ENCODE results near the gene TMEM239. TPM values are rescaled to one million over a fixed set of nuclear protein-coding genes. Genes with fewer than 3 reads are reported as not detected.

TMEM239 gene
- total RNA-seq, 2 donors from 2014 or later = not detected

DNA sequence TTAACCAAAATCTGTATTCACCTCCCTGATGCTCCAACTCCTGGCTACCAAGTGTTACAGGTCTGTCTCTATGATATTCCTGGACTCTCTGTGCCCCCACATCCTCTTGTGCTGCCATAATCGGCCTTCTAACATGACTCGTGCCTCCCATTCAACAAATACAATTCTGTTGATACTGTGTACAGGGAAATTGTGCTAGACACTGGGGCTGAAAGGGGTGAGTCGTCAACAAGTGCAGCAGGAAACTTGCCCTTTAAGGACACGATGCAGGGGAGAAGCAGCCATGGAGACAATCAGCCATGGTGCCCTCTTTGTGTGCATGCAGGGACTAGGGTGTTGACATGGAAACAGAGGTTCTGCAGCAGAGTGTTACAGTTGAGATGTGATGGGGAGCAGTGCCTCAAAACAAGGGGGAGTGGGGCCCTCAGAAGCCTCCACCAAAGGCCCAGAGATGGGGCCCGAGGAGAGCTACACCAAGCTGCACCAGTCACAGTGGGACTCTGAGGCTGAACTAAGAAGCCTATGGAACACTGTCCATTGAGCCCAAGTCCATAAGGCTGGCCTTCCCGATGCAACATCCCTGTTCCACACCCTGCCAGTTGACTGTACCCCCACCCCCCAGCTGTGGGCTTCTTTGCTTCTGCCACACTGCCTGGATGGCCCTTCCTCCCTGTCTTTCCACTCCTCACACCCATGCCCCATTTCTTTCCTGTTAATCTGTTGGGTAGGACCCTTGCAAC is 21.2 kb downstream of the TMEM239 start:
- no peak overlapping the region for H3K4me3 Mint-ChIP-seq
- no peaks in the 10 kb centered on the region for H3K27me3 Mint-ChIP-seq (ENCODE audit: low read depth)
- DNase-seq (no peak), ATAC-seq (replicated peaks in 1 of 2) (no peak)
- peaks cover 0 to 2% of the 10 kb centered on the region in 2 donors for H3K9me3 Mint-ChIP-seq
- no peak overlapping the region for H3K27ac Mint-ChIP-seq
- H3K4me1 Mint-ChIP-seq (ENCODE audit: low read depth) = peaks cover 18% of the 10 kb centered on the region
- peaks cover 4 to 7% of the 10 kb centered on the region in 2 donors for H3K36me3 Mint-ChIP-seq (ENCODE audit: insufficient read depth in 2 of 2)

DNA sequence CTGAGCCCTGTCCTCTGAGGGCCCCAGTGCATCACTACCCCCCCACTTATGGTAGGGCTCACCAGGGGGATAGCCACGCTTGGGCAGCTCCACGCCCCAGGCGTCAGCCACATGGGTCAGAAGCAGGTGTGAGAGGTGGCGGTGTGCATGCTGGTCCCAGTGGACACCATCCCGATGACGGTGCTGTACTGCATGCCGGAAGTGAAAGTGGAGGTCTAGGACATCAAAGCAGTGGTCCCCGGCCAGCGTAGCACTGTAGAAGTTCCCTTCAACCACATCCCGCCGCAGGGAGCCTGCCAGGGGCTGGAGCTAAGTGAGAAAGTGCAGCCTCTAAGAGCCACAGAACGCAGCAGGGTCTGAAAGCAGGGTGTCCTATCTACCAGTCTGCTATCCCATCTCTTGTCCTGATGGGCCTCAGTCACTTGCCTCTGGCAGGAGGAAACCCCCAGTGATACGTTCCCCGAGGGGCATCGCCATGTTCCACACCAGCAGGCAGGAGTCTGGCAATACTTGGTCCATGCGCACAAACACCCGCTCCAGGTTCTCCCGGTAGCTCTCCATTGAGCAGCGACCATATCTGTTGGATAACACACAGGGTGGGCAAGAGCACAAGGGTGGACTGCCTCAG is 22.1 kb downstream of the TMEM239 start:
- no peak for DNase-seq
- ATAC-seq (replicated peaks in 1 of 2) = no peak
- Mint-ChIP-seq H3K27ac (no peak overlapping the region), H3K4me1 (ENCODE audit: low read depth) (peaks cover 20% of the 10 kb centered on the region), H3K9me3 (peaks cover 0 to 2% of the 10 kb centered on the region in 2 donors), H3K36me3 (ENCODE audit: insufficient read depth in 2 of 2) (peaks cover 4 to 7% of the 10 kb centered on the region in 2 donors), H3K27me3 (ENCODE audit: low read depth) (no peaks in the 10 kb centered on the region), H3K4me3 (peak overlapping the region in 1 of 2 donors; percentile 6)

DNA sequence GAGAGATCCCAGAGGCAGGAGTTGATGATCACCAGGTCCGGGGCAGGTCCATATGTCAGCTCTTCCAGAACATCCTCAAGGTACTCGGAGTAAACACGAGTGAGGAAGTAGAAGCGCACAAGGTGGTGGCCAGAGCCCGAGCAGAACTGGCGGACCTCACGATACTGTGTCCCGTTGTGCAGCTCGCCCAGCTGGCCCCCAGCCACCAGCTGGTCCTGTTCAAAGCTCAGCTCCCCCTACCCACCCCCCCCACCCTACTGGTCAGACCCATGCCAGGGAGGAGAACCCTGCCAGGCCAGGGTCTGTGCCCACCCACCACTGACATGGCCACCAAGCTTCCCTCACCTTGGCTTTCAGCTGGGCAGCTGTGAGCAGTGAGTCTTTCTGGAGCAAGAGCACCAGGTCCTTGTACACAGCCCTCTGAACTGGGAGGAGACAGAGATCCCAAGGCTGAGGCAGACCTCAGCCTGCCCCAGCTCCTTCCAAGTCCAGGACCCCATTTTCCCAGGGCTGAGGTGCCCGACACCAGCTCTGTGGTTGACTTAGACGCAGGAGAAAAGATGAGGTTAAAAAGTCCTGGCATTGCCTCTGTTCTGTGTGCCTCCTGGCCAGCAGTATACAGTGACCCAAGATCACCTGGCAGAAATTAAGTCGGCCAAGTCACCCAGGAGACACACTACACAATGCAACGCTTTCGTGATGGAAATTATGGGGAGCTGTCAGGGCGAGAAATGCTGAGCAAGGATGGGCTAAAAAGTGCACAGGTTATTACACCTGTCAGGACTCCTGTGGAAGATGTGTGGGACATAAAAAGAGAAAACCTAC is 22.9 kb downstream of the TMEM239 start:
- H3K27ac Mint-ChIP-seq = peak overlapping the region; percentile 94

DNA sequence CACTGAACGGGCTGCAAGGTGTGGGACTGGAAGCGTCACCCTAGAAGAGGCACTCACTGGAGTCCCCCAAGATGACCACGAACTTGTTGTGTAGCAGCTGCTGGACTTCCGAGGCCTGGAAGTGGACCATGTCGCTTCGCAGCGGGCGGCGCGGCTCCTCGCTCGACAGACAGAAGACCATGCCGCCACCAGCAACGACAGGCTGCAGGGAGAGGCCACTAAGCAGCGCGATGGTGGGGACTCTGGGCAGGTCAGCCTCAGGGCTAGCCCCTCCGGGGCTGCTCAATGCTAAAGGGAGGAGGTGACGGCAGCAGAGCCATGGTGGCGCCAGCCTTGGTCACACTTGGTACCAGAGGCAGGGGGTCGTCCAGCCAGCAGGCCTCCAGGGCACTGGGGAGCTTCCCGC is 23.6 kb downstream of the TMEM239 start:
- Mint-ChIP-seq H3K4me3 (peak overlapping the region; percentile 83 to 86), H3K36me3 (ENCODE audit: insufficient read depth in 2 of 2) (peaks cover 4 to 7% of the 10 kb centered on the region in 2 donors), H3K9me3 (peaks cover 0 to 2% of the 10 kb centered on the region in 2 donors), H3K27ac (peak overlapping the region; percentile 94), H3K27me3 (ENCODE audit: low read depth) (no peaks in the 10 kb centered on the region), H3K4me1 (ENCODE audit: low read depth) (peaks cover 32% of the 10 kb centered on the region)
- DNase-seq = no peak
- no peak for ATAC-seq (replicated peaks in 1 of 2)

More for the DNA sequence above, 22.9 kb downstream of the TMEM239 start:
- H3K4me1 Mint-ChIP-seq (ENCODE audit: low read depth) = peaks cover 26% of the 10 kb centered on the region
- DNase-seq (no peak), ATAC-seq (replicated peaks in 1 of 2) (no peak)
- H3K27me3 Mint-ChIP-seq (ENCODE audit: low read depth) = no peaks in the 10 kb centered on the region
- peaks cover 4 to 7% of the 10 kb centered on the region in 2 donors for H3K36me3 Mint-ChIP-seq (ENCODE audit: insufficient read depth in 2 of 2)
- H3K9me3 Mint-ChIP-seq = peaks cover 0 to 2% of the 10 kb centered on the region in 2 donors
- H3K4me3 Mint-ChIP-seq = peak overlapping the region; percentile 83 to 86

DNA sequence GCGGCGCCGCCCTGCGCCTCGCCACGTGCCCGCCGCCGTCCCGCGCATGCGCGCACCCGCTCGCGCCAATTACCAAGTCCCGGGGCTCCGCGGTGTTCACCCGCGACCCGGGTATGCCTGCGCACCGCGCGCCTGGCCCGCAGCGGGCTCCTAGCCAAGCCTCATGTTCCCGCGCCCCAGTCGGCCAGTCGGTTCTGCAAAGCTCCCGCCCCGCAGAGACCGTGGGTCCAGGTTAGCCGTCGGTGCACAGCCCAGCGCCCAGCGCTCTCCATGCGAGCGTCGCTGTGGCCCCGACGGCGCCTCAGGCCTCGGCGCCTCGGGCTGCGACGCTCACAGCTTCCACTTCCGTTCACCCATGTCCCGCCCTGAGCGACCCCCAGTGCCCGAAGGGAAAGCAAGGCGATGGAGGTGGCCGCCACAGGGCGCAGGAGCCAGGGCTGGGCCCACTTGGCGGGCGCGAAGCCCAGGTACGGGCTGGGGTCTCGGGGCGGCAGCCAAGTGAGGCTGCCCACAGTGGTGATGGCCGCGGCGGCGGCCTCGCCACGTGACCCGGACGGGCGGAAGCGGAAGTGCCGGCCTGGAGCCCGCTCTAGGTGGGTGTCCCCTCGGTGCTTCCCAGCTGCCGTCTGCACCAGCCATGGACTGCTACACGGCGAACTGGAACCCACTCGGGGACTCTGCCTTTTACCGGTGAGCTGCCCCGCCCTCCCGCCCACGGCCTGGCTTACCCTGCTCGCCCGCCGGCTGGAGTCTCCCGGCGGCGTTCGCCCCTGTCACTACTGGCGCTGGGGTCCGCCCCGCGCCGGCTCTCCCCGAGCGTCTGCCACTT is 24.2 kb downstream of the TMEM239 start, which contains the start of the genes PCED1A and VPS16:
PCED1A (minus strand) TSS at position 518 of the 829 bp plus-strand sequence. CDS start 743 bp downstream, outside the sequence.
VPS16 (plus strand) TSS at position 608 of the 829 bp plus-strand sequence; CDS start at position 638, 30 bp downstream.
- ATAC-seq (replicated peaks in 1 of 2) = peak; percentile 98
- Mint-ChIP-seq H3K4me1 (ENCODE audit: low read depth) (peaks cover 38% of the 10 kb centered on the region), H3K36me3 (ENCODE audit: insufficient read depth in 2 of 2) (peaks cover 4 to 7% of the 10 kb centered on the region in 2 donors), H3K27ac (peak within 1 kb of the TSS; percentile 94), H3K4me3 (peak within 1 kb of the TSS; percentile 86 to 91), H3K9me3 (peaks cover 0 to 2% of the 10 kb centered on the region in 2 donors), H3K27me3 (ENCODE audit: low read depth) (no peaks in the 10 kb centered on the region)
- peak; percentile 91 to 92 for DNase-seq

DNA sequence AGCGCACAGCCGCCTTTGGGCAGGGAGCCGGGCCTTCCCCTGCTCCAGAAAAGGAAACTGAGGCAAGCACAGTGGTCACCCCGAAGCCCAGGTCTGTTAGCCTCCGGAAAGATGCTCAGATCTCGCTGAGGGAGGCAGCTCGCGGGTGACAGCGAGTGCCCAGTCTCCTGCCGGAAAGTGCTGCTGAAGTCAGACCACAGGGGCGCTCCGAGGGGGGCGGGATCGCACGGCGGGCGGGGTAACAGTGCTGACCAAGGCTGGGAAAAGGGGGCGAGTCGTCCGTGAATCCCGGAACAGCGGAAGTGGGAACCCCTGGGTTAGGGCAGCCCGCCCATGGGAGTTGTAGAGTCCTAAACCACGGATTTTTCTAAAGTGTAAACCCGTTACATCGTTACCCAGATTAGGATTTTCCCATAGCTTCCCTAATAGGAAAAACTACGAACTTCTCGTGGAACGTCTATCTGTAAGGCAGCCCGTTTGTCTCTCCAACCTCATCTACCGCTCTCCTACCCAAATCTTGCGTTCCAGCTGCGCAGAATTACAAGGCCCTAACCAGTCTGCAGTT is 24.9 kb downstream of the TMEM239 start:
- Mint-ChIP-seq H3K4me1 (ENCODE audit: low read depth) (peaks cover 45% of the 10 kb centered on the region), H3K4me3 (peak overlapping the region; percentile 86 to 91), H3K27ac (peak overlapping the region; percentile 74), H3K36me3 (ENCODE audit: insufficient read depth in 2 of 2) (peaks cover 4 to 7% of the 10 kb centered on the region in 2 donors), H3K9me3 (peaks cover 0 to 2% of the 10 kb centered on the region in 2 donors), H3K27me3 (ENCODE audit: low read depth) (no peaks in the 10 kb centered on the region)
- DNase-seq = peak; percentile 57 to 62
- ATAC-seq (replicated peaks in 1 of 2) = peak; percentile 37 to 56

DNA sequence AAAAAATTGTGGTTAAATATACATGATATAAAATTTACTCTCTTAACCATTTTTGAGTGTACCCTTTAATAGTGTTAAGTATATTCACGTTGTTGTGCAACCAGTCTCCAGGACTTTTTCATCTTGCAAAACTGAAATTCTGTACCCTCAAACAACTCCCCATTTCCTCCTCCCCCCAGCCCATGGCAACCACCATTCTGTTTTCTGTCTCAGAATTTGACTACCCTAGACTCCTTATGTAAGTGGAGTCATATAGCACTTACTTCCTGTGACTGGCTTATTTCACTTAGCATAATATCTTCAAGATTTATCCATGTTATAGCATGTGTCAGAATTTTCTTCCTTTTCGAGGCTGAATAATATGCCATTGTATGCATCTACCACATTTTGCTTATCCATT is 29.4 kb downstream of the TMEM239 start:
- no peak for DNase-seq
- H3K9me3 Mint-ChIP-seq = no peaks in the 10 kb centered on the region
- peaks cover 0 to 1% of the 10 kb centered on the region in 2 donors for H3K36me3 Mint-ChIP-seq (ENCODE audit: insufficient read depth in 2 of 2)
- no peak overlapping the region for H3K27ac Mint-ChIP-seq
- ATAC-seq (replicated peaks in 1 of 2) = peak; percentile 38 to 50
- no peaks in the 10 kb centered on the region for H3K27me3 Mint-ChIP-seq (ENCODE audit: low read depth)
- H3K4me1 Mint-ChIP-seq (ENCODE audit: low read depth) = peaks cover 46% of the 10 kb centered on the region
- H3K4me3 Mint-ChIP-seq = no peak overlapping the region

DNA sequence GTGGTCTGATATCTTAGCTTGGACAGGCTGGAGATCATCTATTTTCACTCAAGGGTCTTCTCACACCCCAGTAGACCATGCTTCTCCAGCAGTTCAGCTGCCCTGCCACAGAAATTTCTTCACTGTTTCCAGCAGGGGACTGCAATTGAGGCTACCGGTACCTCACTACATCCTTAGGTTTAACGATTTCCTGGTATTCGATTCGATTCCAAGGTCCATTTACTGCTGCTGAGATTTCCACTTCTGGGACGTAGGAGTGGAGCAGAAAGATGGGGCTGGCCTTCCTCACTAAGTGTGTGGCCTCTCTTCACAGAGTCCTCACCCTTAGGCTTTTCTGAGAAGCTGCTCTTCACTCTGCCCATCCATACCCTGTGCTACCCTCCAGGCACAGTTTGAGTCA is 30.5 kb downstream of the TMEM239 start:
- H3K36me3 Mint-ChIP-seq (ENCODE audit: insufficient read depth in 2 of 2) = no peaks in the 10 kb centered on the region
- no peaks in the 10 kb centered on the region for H3K27me3 Mint-ChIP-seq (ENCODE audit: low read depth)
- no peak for DNase-seq
- H3K27ac Mint-ChIP-seq = no peak overlapping the region
- no peak for ATAC-seq (replicated peaks in 1 of 2)
- no peaks in the 10 kb centered on the region for H3K9me3 Mint-ChIP-seq
- H3K4me3 Mint-ChIP-seq = no peak overlapping the region
- H3K4me1 Mint-ChIP-seq (ENCODE audit: low read depth) = peaks cover 40% of the 10 kb centered on the region

DNA sequence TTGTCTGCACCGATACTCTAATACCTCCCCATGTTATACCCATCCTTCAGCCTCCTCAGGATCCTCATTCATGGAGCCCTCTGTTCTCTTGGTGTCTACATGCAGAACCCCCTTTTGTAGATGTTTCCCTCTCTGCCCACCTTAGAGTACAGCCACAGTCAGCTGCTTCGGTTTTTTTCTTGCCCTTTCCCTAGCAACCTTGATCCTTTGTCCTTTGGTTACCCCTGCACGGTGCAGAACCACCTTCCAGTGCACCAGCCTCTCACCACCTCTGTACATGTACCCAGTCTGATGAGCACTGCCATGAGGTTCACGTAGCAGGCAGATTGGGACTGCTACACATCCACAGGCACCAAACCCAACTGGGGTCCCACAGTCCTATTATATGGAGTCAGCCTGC is 31.6 kb downstream of the TMEM239 start:
- H3K36me3 Mint-ChIP-seq (ENCODE audit: insufficient read depth in 2 of 2) = no peaks in the 10 kb centered on the region
- H3K27ac Mint-ChIP-seq = no peak overlapping the region
- no peaks in the 10 kb centered on the region for H3K9me3 Mint-ChIP-seq
- no peaks in the 10 kb centered on the region for H3K27me3 Mint-ChIP-seq (ENCODE audit: low read depth)
- ATAC-seq (replicated peaks in 1 of 2) = no peak
- no peak overlapping the region for H3K4me3 Mint-ChIP-seq
- no peak for DNase-seq
- peaks cover 39% of the 10 kb centered on the region for H3K4me1 Mint-ChIP-seq (ENCODE audit: low read depth)

DNA sequence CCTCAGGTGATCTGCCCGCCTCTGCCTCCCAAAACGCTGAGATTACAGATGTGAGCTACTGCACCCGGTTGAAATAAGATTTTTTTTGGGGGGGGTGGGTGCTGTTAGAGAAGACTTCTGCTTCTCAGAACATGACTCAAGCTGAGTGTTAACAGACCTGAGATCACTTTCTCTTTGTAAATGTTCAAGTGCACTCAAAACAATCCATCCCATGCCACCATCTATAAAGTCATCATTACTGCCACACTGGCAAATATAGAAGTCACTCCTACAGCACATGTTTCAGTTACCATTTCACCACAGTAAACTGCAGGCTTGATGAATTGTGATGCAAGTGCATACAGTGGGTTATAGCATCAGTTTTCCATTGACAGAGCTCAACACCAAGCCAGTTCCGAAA is 33.4 kb downstream of the TMEM239 start:
- Mint-ChIP-seq H3K36me3 (ENCODE audit: insufficient read depth in 2 of 2) (peaks cover 0 to 2% of the 10 kb centered on the region in 2 donors), H3K9me3 (no peaks in the 10 kb centered on the region), H3K27me3 (ENCODE audit: low read depth) (no peaks in the 10 kb centered on the region), H3K4me1 (ENCODE audit: low read depth) (peaks cover 26% of the 10 kb centered on the region), H3K4me3 (no peak overlapping the region), H3K27ac (no peak overlapping the region)
- peak; percentile 78 for ATAC-seq (replicated peaks in 1 of 2)
- DNase-seq = no peak

DNA sequence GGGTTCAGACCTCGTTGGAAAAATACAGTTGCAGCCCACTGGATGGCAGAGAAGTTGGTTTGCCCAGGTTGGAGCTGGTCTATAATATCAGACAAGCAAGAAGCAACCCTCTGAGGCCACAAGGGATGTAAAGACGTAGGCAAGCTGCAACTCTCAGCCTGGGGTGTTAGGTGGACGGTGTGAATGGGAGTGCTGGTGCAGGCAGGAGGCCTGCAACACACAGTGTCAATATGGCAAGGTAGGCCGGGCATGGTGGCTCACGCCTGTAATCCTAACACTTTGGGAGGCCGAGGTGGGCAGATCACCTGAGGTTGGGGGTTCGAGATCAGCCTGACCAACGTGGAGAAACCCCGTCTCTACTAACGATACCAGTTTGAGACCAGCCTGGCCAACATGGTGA is 34.9 kb downstream of the TMEM239 start:
- H3K27me3 Mint-ChIP-seq (ENCODE audit: low read depth) = no peaks in the 10 kb centered on the region
- no peak for DNase-seq
- no peak overlapping the region for H3K27ac Mint-ChIP-seq
- no peaks in the 10 kb centered on the region for H3K9me3 Mint-ChIP-seq
- H3K4me1 Mint-ChIP-seq (ENCODE audit: low read depth) = peaks cover 11% of the 10 kb centered on the region
- ATAC-seq (replicated peaks in 1 of 2) = no peak
- peaks cover 0 to 2% of the 10 kb centered on the region in 2 donors for H3K36me3 Mint-ChIP-seq (ENCODE audit: insufficient read depth in 2 of 2)
- no peak overlapping the region for H3K4me3 Mint-ChIP-seq

DNA sequence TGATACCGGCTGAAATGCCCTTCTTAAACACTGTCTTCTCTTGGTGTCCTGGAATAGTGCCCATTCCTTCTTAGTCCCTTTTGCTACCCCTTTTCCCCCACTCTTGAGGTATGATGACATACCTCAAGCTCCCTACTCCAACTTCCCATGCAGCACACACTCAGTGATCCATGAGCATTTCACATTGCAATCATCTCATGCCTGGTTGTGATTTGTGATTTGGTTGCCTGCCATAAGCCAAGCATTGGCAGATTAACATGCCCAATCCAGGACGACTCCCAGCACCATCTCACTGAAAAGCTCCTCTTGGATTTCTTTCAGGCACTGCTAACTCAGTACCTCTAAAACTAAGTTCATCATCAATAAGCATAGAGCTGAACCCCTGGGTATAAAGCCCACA is 42.4 kb downstream of the TMEM239 start:
- H3K27ac Mint-ChIP-seq = no peak overlapping the region
- no peak for DNase-seq
- H3K36me3 Mint-ChIP-seq (ENCODE audit: insufficient read depth in 2 of 2) = peaks cover 2% of the 10 kb centered on the region in 2 donors

More for the DNA sequence above, 42.4 kb downstream of the TMEM239 start:
- H3K4me3 Mint-ChIP-seq = no peak overlapping the region
- no peak for ATAC-seq (replicated peaks in 1 of 2)
- no peaks in the 10 kb centered on the region for H3K4me1 Mint-ChIP-seq (ENCODE audit: low read depth)
- H3K9me3 Mint-ChIP-seq = no peaks in the 10 kb centered on the region
- H3K27me3 Mint-ChIP-seq (ENCODE audit: low read depth) = no peaks in the 10 kb centered on the region

Measured in activated T-cell treated with anti-CD3 and anti-CD28 coated beads, Interleukin-2, amount 50 U/mL, for 72 hours (primary cell).